ENCODE results near the gene CCM2. TPM values are rescaled to one million over a fixed set of nuclear protein-coding genes. Genes with fewer than 3 reads are reported as not detected.

CCM2 gene
- total RNA-seq, 4 donors from 2014 or later = 41.1 to 46.3 (median 44.0) TPM

GRCh38 chr7:44958645-44959344 lies 41.2 kb upstream of the CCM2 start:
- Histone ChIP-seq H3K27me3 (peaks cover 0 to 6% of the 10 kb centered on the region in 2 donors), H3K4me1 (peaks cover 0 to 11% (median 10%) of the 10 kb centered on the region in 4 donors), H3K36me3 (no peaks in the 10 kb centered on the region), H3K4me3 (no peak overlapping the region), H3K9me3 (no peaks in the 10 kb centered on the region), H3K27ac (no peak overlapping the region)
- DNase-seq (ENCODE audit: low spot score in 2 of 2) = no peak
- TF ChIP-seq CTCF (IDR thresholded peaks at IDR 0.05) (no peak), EP300 (IDR thresholded peaks at IDR 0.05) (no peak), POLR2A (IDR thresholded peaks at IDR 0.05) (no peak)
- 63 to 68% methylated on average over 8 of the region's 8 CpGs for WGBS, 2 donors

GRCh38 chr7:44959433-44959951 lies 40.5 kb upstream of the CCM2 start:
- H3K27ac ChIP-seq = no peak overlapping the region
- no peaks in the 10 kb centered on the region for H3K9me3 ChIP-seq
- TF ChIP-seq POLR2A (IDR thresholded peaks at IDR 0.05) (no peak), CTCF (IDR thresholded peaks at IDR 0.05) (no peak), EP300 (IDR thresholded peaks at IDR 0.05) (no peak)
- DNase-seq (ENCODE audit: low spot score in 2 of 2) = no peak
- H3K4me1 ChIP-seq = peaks cover 0 to 11% (median 10%) of the 10 kb centered on the region in 4 donors
- H3K4me3 ChIP-seq = no peak overlapping the region
- peaks cover 0 to 6% of the 10 kb centered on the region in 2 donors for H3K27me3 ChIP-seq
- no peaks in the 10 kb centered on the region for H3K36me3 ChIP-seq
- 52 to 61% methylated on average over 7 to 8 of the region's 8 CpGs for WGBS, 2 donors

- no peak for DNase-seq (ENCODE audit: low spot score in 2 of 2)
- 76 to 80% methylated on average over 3 to 4 of the region's 4 CpGs for WGBS, 2 donors
- no peak overlapping the region for H3K4me3 ChIP-seq
- no peaks in the 10 kb centered on the region for H3K36me3 ChIP-seq
- H3K9me3 ChIP-seq = no peaks in the 10 kb centered on the region
- peaks cover 0 to 11% (median 10%) of the 10 kb centered on the region in 4 donors for H3K4me1 ChIP-seq
- H3K27me3 ChIP-seq = peaks cover 0 to 6% of the 10 kb centered on the region in 2 donors
- no peak for TF ChIP-seq POLR2A (IDR thresholded peaks at IDR 0.05)
- no peak overlapping the region for H3K27ac ChIP-seq
These were observed 39.9 kb upstream of the CCM2 start for GRCh38 chr7:44960011-44960580.

- no peak for DNase-seq (ENCODE audit: low spot score in 2 of 2)
- Histone ChIP-seq H3K36me3 (no peaks in the 10 kb centered on the region), H3K4me3 (peak overlapping the region in 1 of 4 donors; percentile 54), H3K9me3 (no peaks in the 10 kb centered on the region), H3K27me3 (peaks cover 0 to 6% of the 10 kb centered on the region in 2 donors), H3K27ac (no peak overlapping the region), H3K4me1 (peaks cover 0 to 14% (median 10%) of the 10 kb centered on the region in 4 donors)
- WGBS, 2 donors = 69 to 75% methylated on average over 8 to 11 of the region's 16 CpGs
- TF ChIP-seq CTCF (IDR thresholded peaks at IDR 0.05) = no peak
- TF ChIP-seq EP300 (IDR thresholded peaks at IDR 0.05) = no peak
- TF ChIP-seq POLR2A (IDR thresholded peaks at IDR 0.05) = no peak
These were observed 38.0 kb upstream of the CCM2 start for GRCh38 chr7:44961844-44962482.

- Histone ChIP-seq H3K27ac (no peak overlapping the region), H3K36me3 (no peaks in the 10 kb centered on the region), H3K27me3 (peaks cover 0 to 6% of the 10 kb centered on the region in 2 donors), H3K4me3 (peak overlapping the region; percentile 30 to 54 (median 38)), H3K9me3 (no peaks in the 10 kb centered on the region), H3K4me1 (peaks cover 0 to 21% (median 10%) of the 10 kb centered on the region in 4 donors)
- DNase-seq (ENCODE audit: low spot score in 2 of 2) = no peak
- WGBS, 2 donors = 13 to 25% methylated on average over 28 to 56 of the region's 76 CpGs
- TF ChIP-seq POLR2A (IDR thresholded peaks at IDR 0.05) = no peak
- no peak for TF ChIP-seq EP300 (IDR thresholded peaks at IDR 0.05)
- TF ChIP-seq CTCF (IDR thresholded peaks at IDR 0.05) = no peak
These were observed 37.3 kb upstream of the CCM2 start for GRCh38 chr7:44962483-44963251.

Measured in tibial nerve (tissue), 4 donors.